ENCODE results near the gene OXNAD1. TPM values are rescaled to one million over a fixed set of nuclear protein-coding genes. Genes with fewer than 3 reads are reported as not detected.

OXNAD1 gene
- total RNA-seq, 2 donors from 2014 or later = 16.1 to 22.4 TPM

DNA sequence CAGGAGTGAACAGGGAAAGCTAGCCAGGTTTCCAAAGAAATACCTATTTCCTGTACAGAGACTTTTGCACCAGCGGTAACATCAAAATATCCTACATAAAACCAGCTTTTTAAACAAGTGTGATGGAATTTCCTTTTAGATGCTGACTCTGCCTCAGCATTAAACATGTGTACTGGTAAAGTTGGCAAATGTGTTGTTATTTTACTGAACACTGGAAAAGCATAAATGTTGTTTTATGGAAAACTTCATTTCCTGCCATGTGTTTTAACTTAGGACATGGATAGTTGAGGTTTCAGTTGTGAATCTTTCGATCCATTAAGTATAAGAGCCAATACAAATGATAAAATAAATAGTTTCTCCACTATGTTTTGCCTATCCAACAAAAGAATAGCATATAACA, 15.7 kb downstream of the OXNAD1 start:
- no peaks in the 10 kb centered on the region for H3K27me3 Mint-ChIP-seq (ENCODE audit: insufficient read depth)
- H3K4me1 Mint-ChIP-seq = no peaks in the 10 kb centered on the region
- no peak overlapping the region for H3K27ac ChIP-seq (ENCODE audit: low read depth, low read length)
- TF ChIP-seq CTCF (conservative IDR thresholded peaks at IDR 0.05) = no peak
- H3K27me3 ChIP-seq (ENCODE audit: control insufficient read depth, insufficient read depth, low read length, poor library complexity, severe bottlenecking) = no peaks in the 10 kb centered on the region
- H3K36me3 ChIP-seq (ENCODE audit: control insufficient read depth, insufficient read depth, low read length) = peaks cover 49% of the 10 kb centered on the region
- no peak overlapping the region for H3K4me3 ChIP-seq (ENCODE audit: low read length)
- no peak for DNase-seq
- H3K4me1 ChIP-seq (ENCODE audit: control insufficient read depth, insufficient read depth, low read length) = no peaks in the 10 kb centered on the region
- no peak overlapping the region for H3K27ac Mint-ChIP-seq
- H3K36me3 Mint-ChIP-seq (ENCODE audit: low read depth) = peaks cover 14% of the 10 kb centered on the region
- no peaks in the 10 kb centered on the region for H3K9me3 ChIP-seq (ENCODE audit: control insufficient read depth, low read length)
- no peak overlapping the region for H3K9ac ChIP-seq (ENCODE audit: extremely low read depth, low read length, poor library complexity, severe bottlenecking)
- no peaks in the 10 kb centered on the region for H3K9me3 Mint-ChIP-seq
- H3K4me3 Mint-ChIP-seq = no peak overlapping the region
- WGBS, 2 experiments (ENCODE audit: insufficient coverage in 1 of 2, insufficient read length in 1 of 2) = 100% methylated on average over 2 of the region's 2 CpGs; no CpG with 5 or more reads in 1 of the 2 experiments

GRCh38 chr3:16284633-16285032, 19.6 kb downstream of the OXNAD1 start:
- Mint-ChIP-seq H3K36me3 (ENCODE audit: low read depth) (peaks cover 24% of the 10 kb centered on the region), H3K27me3 (ENCODE audit: insufficient read depth) (no peaks in the 10 kb centered on the region), H3K4me1 (no peaks in the 10 kb centered on the region), H3K27ac (no peak overlapping the region), H3K9me3 (no peaks in the 10 kb centered on the region), H3K4me3 (no peak overlapping the region)
- H3K27ac ChIP-seq (ENCODE audit: low read depth, low read length) = no peak overlapping the region
- no peak overlapping the region for H3K4me3 ChIP-seq (ENCODE audit: low read length)
- WGBS, 2 experiments (ENCODE audit: insufficient coverage in 1 of 2, insufficient read length in 1 of 2) = 90 to 100% methylated on average over 1 of the region's 1 CpG
- H3K9ac ChIP-seq (ENCODE audit: extremely low read depth, low read length, poor library complexity, severe bottlenecking) = no peak overlapping the region
- no peak for TF ChIP-seq CTCF (conservative IDR thresholded peaks at IDR 0.05)
- peaks cover 47% of the 10 kb centered on the region for H3K36me3 ChIP-seq (ENCODE audit: control insufficient read depth, insufficient read depth, low read length)
- no peaks in the 10 kb centered on the region for H3K9me3 ChIP-seq (ENCODE audit: control insufficient read depth, low read length)
- no peaks in the 10 kb centered on the region for H3K4me1 ChIP-seq (ENCODE audit: control insufficient read depth, insufficient read depth, low read length)
- H3K27me3 ChIP-seq (ENCODE audit: control insufficient read depth, insufficient read depth, low read length, poor library complexity, severe bottlenecking) = no peaks in the 10 kb centered on the region
- DNase-seq = no peak

- no peaks in the 10 kb centered on the region for H3K4me1 ChIP-seq (ENCODE audit: control insufficient read depth, insufficient read depth, low read length)
- Mint-ChIP-seq H3K4me3 (no peak overlapping the region), H3K27ac (no peak overlapping the region), H3K36me3 (ENCODE audit: low read depth) (peaks cover 26% of the 10 kb centered on the region), H3K4me1 (no peaks in the 10 kb centered on the region), H3K27me3 (ENCODE audit: insufficient read depth) (no peaks in the 10 kb centered on the region), H3K9me3 (no peaks in the 10 kb centered on the region)
- H3K4me3 ChIP-seq (ENCODE audit: low read length) = no peak overlapping the region
- no peaks in the 10 kb centered on the region for H3K27me3 ChIP-seq (ENCODE audit: control insufficient read depth, insufficient read depth, low read length, poor library complexity, severe bottlenecking)
- no peak for TF ChIP-seq CTCF (conservative IDR thresholded peaks at IDR 0.05)
- no peak overlapping the region for H3K9ac ChIP-seq (ENCODE audit: extremely low read depth, low read length, poor library complexity, severe bottlenecking)
- WGBS, 2 experiments (ENCODE audit: insufficient coverage in 1 of 2, insufficient read length in 1 of 2) = 96 to 98% methylated on average over 3 of the region's 3 CpGs
- H3K27ac ChIP-seq (ENCODE audit: low read depth, low read length) = no peak overlapping the region
- H3K9me3 ChIP-seq (ENCODE audit: control insufficient read depth, low read length) = no peaks in the 10 kb centered on the region
- H3K36me3 ChIP-seq (ENCODE audit: control insufficient read depth, insufficient read depth, low read length) = peaks cover 37% of the 10 kb centered on the region
- DNase-seq = no peak
These were observed 21.1 kb downstream of the OXNAD1 start for GRCh38 chr3:16286161-16286560.
